T-helper 9 cell (primary cell): ENCODE results near the gene DPP10.
"Not testable (repeated sequence)": the region's sequence is repeated elsewhere in the genome, so short reads cannot be mapped to it uniquely, and the experiment has no call there.

Experiments
- DNase-seq: peaks from one replicate; pipeline ENCODE4 v3.0.0-alpha.2; 2020

The DPP10 gene

DNA sequence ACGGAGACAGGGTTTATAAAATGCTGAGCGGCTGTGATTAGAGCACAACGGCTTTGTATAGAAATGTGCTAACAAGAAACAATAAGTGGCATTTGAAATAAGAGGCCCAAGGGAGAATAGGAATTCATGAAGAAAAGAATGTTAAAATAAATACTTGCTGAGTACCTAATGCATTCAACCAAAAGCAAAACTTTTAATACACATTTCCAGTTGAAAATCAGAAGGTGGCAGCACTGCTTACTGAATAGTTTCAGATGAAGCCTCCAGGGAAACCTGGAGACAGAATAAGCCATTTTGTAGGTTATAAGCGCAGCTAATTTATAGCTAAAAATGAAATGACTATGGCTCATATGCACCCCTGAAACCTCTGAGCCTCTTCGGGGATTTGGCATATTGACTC is 286.6 kb downstream of the DPP10 start:
- DNase-seq = no peak

GRCh38 chr2:114735126-114735525 is 292.7 kb downstream of the DPP10 start:
- no peak for DNase-seq

DNA sequence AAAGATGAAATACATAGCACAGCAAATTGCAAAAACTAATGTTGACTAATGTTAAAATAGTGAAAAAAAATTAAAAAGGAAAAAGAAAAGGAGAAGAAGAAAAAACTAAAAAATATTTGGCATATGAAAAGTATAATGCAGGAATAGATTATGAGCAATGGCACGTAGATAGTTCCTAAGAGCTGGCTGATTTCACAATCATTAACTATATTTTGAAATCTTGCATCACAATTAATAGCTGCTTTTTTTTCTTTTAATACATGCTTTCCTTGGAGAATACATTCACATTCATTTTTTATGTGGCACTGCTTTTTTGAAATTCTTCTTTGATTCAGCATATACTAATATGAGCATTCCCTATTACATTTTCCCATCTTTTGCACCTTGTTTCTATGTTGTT is 299.8 kb downstream of the DPP10 start:
- no peak for DNase-seq

DNA sequence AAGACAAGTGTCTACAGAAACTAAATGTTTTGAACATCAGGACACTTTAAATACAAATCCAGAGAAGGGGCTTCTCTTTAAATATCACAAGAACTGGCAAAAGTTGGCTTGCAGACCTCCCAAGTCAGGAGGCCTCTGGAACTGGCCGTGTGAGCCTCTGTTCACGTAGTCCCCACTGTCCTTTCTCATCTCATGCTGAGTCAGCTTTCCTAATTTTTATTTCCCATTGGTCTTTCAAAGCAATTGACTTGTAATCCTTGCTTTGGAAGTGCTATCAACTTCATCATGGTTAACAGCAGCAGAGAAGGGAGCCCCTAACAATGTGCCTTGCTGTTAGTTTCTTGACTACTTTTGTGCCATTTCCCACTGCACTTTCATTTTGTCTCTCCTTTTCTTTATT is 303.3 kb downstream of the DPP10 start:
- DNase-seq = no peak

GRCh38 chr2:114748175-114748574 is 305.7 kb downstream of the DPP10 start:
- DNase-seq = not testable (repeated sequence)

DNA sequence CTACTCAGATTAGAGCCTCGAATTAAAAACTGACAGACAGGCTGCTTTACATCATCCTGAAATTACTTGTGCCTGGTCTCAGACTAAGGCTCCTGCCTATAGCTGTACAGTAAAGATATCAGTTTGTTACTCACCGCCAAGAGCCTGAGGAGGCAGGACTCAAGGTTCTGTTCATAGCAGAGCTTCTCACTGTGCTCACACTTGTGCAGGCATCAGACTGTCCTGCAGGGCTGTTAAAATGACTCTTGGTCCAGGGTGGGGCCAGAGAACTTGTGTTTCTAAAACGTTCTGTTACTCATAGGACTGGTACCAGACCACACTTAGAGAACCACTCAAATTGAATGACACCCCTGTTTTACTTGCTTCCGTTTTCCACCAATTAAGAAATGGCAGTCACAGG is 310.0 kb downstream of the DPP10 start:
- no peak for DNase-seq

DNA sequence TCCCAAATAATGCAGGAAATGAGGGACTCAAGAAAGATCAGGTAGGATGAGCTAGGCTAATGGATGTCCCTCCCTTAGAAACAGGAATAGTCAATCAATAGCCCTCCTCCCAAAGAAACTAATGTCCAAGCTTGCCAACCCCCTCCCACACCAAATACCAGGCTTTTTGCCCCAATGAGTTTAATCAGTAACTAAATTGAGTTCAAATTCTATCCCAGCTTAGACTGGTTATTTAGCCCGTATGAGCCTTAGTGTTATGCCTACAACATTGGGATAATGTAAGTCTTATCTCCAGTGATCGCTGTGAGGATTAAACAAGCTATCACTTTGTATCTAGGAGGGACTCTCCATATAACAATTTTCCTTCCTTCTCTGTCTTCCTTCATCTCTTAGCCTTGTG is 310.7 kb downstream of the DPP10 start:
- DNase-seq = no peak

GRCh38 chr2:114754907-114755563 is 312.6 kb downstream of the DPP10 start:
- no peak for DNase-seq

DNA sequence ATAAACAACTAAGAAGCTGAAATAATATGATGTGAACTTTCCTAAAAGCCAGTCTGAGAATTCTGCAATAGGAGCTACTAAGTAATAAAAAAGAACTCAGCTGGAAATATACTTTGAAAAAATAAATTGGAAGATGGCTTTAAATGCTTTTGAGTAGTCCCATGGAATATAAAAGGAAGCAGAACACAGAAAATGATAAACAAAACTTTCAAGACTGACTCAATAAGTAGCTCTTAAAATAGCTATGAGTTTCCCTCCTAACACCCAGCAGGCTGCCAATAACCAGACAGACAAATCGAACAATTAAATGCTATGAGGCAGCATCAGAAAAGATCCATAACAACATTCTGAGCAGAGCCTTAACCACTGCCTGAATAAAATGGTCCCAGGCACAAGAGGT is 319.9 kb downstream of the DPP10 start:
- no peak for DNase-seq

DNA sequence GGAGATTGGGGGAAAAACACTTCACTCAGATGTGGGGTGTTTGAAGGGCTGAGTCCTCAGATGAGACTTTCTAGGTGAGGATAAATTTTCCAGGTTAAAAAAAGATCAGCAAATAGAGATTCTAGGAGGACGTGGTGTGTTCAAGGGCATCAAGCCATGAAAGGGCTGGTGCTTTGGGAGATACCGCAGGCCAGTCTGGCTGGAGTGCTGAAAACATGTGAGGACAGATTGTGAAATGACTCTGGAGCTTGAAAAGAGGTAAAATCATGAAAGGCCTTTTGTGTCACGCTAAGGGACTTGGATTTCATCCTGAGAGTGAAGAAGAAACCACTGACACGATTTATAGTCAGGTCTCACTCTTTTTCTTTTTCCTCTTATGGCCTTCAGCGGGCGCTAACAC is 320.5 kb downstream of the DPP10 start:
- no peak for DNase-seq

DNA sequence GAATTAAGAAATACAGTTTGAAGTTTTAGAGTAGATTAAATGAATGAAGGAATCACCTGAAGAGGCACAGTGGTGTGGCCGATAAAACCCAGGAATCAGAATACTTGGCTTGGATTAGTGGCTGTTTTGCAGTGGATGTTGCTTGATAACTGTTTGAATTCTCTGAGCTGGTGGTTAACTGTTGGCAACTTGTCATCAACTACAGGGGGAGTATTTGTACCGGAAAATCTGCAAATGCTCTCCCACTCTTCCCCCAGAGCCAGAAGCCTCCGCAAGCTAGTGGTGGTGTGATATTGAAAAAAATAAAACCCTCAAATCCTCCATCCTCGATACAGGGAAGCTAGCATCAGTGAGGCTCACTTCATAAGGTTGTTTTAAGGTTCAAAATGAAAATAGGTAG is 326.7 kb downstream of the DPP10 start:
- DNase-seq = no peak

DNA sequence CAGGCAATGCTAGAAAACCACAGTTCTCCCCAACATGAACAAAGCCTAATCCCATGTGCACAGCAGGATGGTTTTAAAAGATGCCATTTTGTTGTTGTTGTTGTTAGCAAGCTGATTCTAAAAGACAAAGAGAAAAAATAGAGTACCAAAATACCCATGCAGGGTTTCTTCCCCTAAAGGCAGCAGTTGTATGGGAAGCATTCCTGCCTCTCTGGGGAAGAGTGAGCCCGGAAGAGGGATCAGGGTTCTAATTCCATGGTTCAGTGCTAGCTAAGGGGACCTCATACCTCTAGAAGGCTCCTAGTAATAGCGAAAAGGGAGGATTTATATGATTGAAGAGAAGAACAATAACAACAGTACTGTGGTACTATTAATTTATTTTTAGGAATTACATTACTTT is 327.6 kb downstream of the DPP10 start:
- no peak for DNase-seq

DNA sequence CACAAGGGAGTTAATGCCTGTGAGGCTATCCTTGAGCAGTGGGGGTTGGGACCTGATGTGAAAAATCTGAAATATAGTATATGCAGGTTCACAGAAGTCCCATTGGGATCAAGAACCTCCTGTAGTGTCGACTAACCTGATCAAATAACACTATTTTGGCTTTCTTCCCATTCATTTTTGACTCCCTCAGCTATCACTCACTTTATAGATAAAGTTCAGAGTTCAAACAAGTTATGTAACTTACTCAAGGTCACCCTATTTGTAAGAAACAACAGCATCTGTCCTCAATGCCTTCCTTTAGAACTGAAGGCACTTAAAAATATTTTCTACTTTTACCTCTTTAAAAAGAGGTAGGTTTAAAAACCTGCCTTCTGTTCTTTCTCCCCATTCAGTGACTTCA is 341.6 kb downstream of the DPP10 start:
- DNase-seq = no peak

DNA sequence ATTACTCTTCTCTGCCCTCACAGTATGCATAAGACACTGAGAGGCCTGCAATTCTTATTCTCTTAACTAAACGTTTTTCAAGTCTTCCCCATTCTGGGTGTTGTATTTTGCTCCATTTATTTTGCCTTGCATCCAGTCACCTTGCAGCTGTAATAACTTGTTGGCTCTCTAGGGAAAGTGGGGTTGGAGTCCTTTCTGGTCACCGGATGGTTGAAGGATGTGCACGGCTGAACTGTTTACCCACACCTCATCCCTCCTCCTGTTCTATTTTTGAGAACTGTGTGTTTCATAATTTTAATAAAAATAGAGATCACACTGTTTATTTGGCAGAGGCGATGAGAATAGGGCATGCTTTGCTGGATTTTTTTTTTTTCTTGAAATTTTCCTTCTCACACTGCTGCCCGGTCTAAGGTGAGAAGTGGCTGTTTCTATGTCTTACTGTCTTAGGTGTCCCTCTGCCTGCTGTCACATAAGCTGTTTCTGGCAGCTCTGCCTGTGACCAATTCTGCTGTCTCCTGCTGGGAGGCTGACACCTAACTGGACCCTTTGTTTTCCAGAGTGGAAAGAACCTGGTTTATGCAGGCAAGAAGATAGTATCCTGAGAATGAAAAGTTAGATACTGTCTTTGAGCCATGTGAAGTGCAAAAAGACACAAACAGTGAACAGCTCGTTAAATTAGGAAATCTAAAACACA is 342.6 kb downstream of the DPP10 start:
- DNase-seq = no peak

DNA sequence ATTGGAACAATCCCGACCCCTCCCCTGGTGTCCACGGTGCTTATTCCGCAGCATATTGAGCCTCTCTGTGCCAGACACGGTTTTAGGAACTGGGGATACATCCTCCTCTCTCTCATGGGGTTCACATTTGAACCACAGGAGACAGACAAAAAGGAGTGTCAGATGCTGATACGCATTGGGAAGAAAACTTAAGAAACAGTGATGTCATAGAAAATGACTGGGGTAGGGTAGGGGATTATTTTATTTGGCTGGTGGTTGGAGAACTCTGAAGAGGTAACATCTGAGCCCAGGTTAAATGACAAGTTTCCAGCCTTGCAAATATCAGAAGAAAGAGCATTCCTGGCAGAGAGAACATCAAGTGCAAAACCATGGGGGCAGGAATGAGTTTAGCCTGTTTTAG is 344.5 kb downstream of the DPP10 start:
- DNase-seq = no peak

DNA sequence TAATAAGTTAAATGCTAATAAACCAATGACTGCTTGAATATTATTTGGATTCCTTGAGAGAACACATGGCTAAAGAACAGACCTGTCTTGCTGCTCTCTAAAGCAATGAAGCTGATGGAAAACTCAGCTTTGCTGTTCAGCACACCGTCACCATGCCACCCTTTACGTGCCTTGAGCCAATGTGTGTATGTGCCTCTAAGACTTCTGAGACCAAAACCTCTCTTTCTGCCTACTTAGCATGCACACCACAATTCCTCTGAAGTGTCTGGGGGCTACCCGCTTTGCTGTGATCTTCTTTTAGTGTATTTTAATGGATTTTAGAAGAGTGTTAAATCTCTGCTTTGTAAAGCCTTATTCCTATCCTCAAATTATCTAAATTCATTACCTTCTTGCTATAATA is 345.0 kb downstream of the DPP10 start:
- DNase-seq = no peak

DNA sequence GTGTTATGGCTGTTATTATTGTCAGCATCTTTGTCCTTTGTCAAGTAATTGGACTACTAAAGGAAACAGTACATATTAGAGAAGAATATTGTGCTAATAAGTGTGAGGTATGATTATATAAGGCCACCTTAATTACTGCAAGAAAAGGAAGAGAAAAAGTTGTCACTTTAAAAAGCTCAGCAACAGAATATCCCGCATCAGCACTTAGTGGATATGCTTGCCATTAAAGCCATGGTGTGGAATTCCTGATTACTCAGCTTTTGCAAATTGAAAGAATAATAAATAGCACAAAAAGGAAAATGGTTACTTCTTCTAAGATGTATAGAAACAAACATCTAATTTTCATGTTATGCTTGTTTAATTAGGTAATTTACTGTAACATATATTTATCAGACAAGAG is 347.5 kb downstream of the DPP10 start:
- no peak for DNase-seq

- no peak for DNase-seq
Measured at GRCh38 chr2:114797540-114797939, 355.1 kb downstream of the DPP10 start.

DNA sequence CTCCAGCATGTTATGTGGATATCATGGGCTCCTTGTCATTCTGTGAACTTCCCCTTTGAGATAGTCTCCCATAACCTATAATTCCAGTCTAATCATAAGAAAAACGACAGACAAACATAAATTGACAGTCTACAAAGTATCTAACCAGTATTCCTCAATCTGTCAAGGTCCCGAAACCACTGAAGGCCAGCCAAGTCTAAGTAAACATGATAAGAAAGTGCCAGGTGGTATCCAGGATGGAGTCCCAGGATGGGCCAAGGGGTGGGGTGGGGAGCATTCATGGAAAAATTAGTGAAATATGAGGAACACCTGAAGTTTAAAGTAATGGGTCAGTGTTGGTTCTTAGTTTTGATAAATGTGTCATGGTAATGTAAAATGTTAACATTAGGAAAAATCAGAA is 355.5 kb downstream of the DPP10 start:
- DNase-seq = no peak

DNA sequence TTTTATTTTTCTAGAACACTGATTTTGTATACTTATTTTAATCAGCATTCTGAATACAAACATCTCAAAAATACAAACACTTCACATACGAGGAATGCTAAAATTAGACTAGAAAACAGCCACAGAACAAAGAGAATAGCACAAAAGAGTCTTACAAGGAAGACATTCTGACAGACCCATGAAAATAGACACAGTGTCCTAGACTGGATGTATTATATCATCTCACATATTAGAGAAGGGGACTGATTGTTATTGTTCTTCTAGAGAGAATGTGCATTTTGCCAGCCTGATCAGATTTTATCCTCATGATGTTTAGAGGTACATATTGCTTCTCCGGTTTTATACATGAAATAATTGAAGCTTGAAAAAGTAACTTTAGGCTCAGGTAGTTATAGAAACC is 357.9 kb downstream of the DPP10 start:
- no peak for DNase-seq

- DNase-seq = no peak
Measured at GRCh38 chr2:114805195-114805594, 362.8 kb downstream of the DPP10 start.

GRCh38 chr2:114810092-114810491 is 367.7 kb downstream of the DPP10 start:
- DNase-seq = no peak

GRCh38 chr2:114812261-114812660 is 369.8 kb downstream of the DPP10 start:
- no peak for DNase-seq

GRCh38 chr2:114814355-114814754 is 371.9 kb downstream of the DPP10 start:
- DNase-seq = no peak

DNA sequence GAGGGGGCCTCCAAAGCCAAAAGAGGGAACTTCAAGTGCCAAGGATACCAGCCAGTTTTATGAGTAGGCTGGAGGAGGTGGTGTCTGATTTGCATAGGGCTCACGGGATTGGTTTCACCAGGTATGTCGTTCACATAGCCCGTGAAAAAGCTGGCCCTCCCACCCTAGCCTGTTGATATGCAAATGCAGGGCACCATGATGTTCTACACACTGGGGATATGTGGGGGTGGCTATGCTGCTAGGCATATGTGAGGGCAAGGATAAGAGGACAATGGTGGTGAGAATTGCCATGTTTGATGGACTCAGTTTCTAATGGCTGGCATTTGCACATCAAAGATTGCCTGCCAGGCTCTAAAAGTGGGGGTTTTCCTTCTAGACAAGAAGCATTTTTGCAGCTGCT is 378.6 kb downstream of the DPP10 start:
- no peak for DNase-seq
